Liver (tissue), 9 donors: ENCODE data around the gene NTN5. TPM values are rescaled to one million over a fixed set of nuclear protein-coding genes. Genes with fewer than 3 reads are reported as not detected.
A peak's percentile ranks its signal among the peaks of the same experiment; 100 is the strongest.

Experiments used
- DNase-seq: peaks from one replicate; pipeline ENCODE4 v3.0.0-alpha.2; 2017; ENCODE audit warnings: low spot score
- H3K27ac ChIP-seq, 2 donors: one replicate each; pipeline ENCODE4 v1.7.0; 2013; ENCODE audit warnings: inconsistent platforms in 2 of 2, low read length in 2 of 2, control low read depth in 1 of 2, low read depth in 1 of 2, mild to moderate bottlenecking in 1 of 2
- H3K27me3 ChIP-seq, 4 donors: one replicate each; pipeline versions ENCODE4 v1.6.1 to v1.7.0; 2013; ENCODE audit warnings: low read length in 3 of 4, inconsistent platforms in 1 of 4, mild to moderate bottlenecking in 1 of 4, moderate library complexity in 1 of 4; ENCODE audit not compliant: control insufficient read depth in 4 of 4, insufficient read depth in 4 of 4
- H3K36me3 ChIP-seq, 4 donors: one replicate each; pipeline versions ENCODE4 v1.6.1 to v1.7.0; 2013; ENCODE audit warnings: low read length in 3 of 4, mild to moderate bottlenecking in 3 of 4, low read depth in 1 of 4, moderate library complexity in 1 of 4; ENCODE audit not compliant: control insufficient read depth in 4 of 4, insufficient read depth in 3 of 4
- H3K4me1 ChIP-seq, 4 donors: one replicate each; pipeline versions ENCODE4 v1.6.1 to v1.7.0; 2013; ENCODE audit warnings: low read length in 3 of 4, mild to moderate bottlenecking in 3 of 4, moderate library complexity in 1 of 4; ENCODE audit not compliant: control insufficient read depth in 4 of 4, insufficient read depth in 4 of 4
- H3K4me3 ChIP-seq, 3 donors: one replicate each; pipeline versions ENCODE4 v1.6.1 to v1.7.0; 2013; ENCODE audit warnings: low read length in 3 of 3, control low read depth in 1 of 3, low read depth in 1 of 3, mild to moderate bottlenecking in 1 of 3
- H3K9ac ChIP-seq, 2 donors: one replicate each; pipeline ENCODE4 v1.7.0; 2013; ENCODE audit warnings: low read length in 2 of 2, mild to moderate bottlenecking in 2 of 2, moderate library complexity in 2 of 2, control low read depth in 1 of 2, low read depth in 1 of 2
- H3K9me3 ChIP-seq, 4 donors: one replicate each; pipeline versions ENCODE4 v1.6.1 to v1.7.0; 2013; ENCODE audit warnings: low read length in 3 of 4; ENCODE audit not compliant: control insufficient read depth in 4 of 4
- EGR1 ChIP-seq, 2 donors: IDR thresholded peaks; 2 replicates each; pipeline ENCODE4 v1.6.1; 2016 to 2018; ENCODE audit warnings: antibody characterized with exemption in 2 of 2, low read depth in 2 of 2
- FOXA1 ChIP-seq: IDR thresholded peaks from 2 replicates; pipeline ENCODE4 v1.6.1; 2016; ENCODE audit warnings: antibody characterized with exemption
- FOXA2 ChIP-seq: IDR thresholded peaks from 2 replicates; pipeline ENCODE4 v1.6.1; 2016; ENCODE audit warnings: antibody characterized with exemption
- GABPA ChIP-seq, 2 donors: IDR thresholded peaks in 1 of 2; conservative IDR thresholded peaks in 1 of 2; 2 replicates each; pipeline ENCODE4 v1.6.1; 2016; ENCODE audit warnings: antibody characterized with exemption in 2 of 2, mild to moderate bottlenecking in 1 of 2, moderate library complexity in 1 of 2
- HNF4A ChIP-seq, 2 donors: conservative IDR thresholded peaks; 2 replicates each; pipeline ENCODE4 v1.6.1; 2016; ENCODE audit warnings: antibody characterized with exemption in 2 of 2, mild to moderate bottlenecking in 2 of 2
- JUND ChIP-seq, 2 donors: IDR thresholded peaks; 2 replicates each; pipeline ENCODE4 v1.6.1; 2016; ENCODE audit warnings: antibody characterized with exemption in 2 of 2
- NR2F2 ChIP-seq: IDR thresholded peaks from 2 replicates; pipeline ENCODE4 v1.6.1; 2016; ENCODE audit warnings: antibody characterized with exemption
- RXRA ChIP-seq, 2 donors: IDR thresholded peaks; 2 replicates each; pipeline ENCODE4 v1.6.1; 2017 to 2018; ENCODE audit warnings: antibody characterized with exemption in 2 of 2, mild to moderate bottlenecking in 1 of 2
- SP1 ChIP-seq: IDR thresholded peaks from 2 replicates; pipeline ENCODE4 v1.6.1; 2018; ENCODE audit warnings: antibody characterized with exemption, mild to moderate bottlenecking
- TAF1 ChIP-seq: conservative IDR thresholded peaks from 2 replicates; pipeline ENCODE4 v1.6.1; 2016; ENCODE audit warnings: antibody characterized with exemption, mild to moderate bottlenecking
- YY1 ChIP-seq: IDR thresholded peaks from 2 replicates; pipeline ENCODE4 v1.6.1; 2016; ENCODE audit warnings: antibody characterized with exemption, mild to moderate bottlenecking
- WGBS: extraction: QIAGEN DNeasy Blood & Tissue Kit; methylation state at CpG from one replicate; pipeline ENCODE4 v1.1.7; 2013; 5-methylcytosine and 5-hydroxymethylcytosine counted together
- polyA plus RNA-seq, 2 donors: library from polyadenylated mRNA; stranded (reverse) in 1 of 2; unstranded in 1 of 2; fragments of 200-250 nt in 1 of 2; fragments of >200 nt in 1 of 2; fragmentation: Nextera tagmentation in 1 of 2; extraction: Ambion mirVana in 1 of 2; gene quantifications; one replicate each; pipeline versions ENCODE4 v1.2.1 to v1.2.3, GENCODE V29; 2013 to 2015
- total RNA-seq, 2 donors: library from RNA; depleted of rRNA; stranded (reverse); fragments of >200 nt; gene quantifications; one replicate each; pipeline ENCODE4 v1.2.3, GENCODE V29; 2014
- TF ChIP-seq, protein P1 (sequence below): IDR thresholded peaks from 2 replicates; pipeline ENCODE4 v1.6.1; 2016; ENCODE audit warnings: antibody characterized with exemption
- TF ChIP-seq, protein P2 (sequence below): IDR thresholded peaks from 2 replicates; pipeline ENCODE4 v1.6.1; 2016; ENCODE audit warnings: antibody characterized with exemption
- TF ChIP-seq, protein P3 (sequence below): IDR thresholded peaks from 2 replicates; pipeline ENCODE4 v1.6.1; 2016; ENCODE audit warnings: antibody characterized with exemption, mild to moderate bottlenecking
- donor health status: healthy.
- donor health status: healthy.
- donor health status: healthy.
- donor health status: healthy.
- donor health status: healthy.

Gene NTN5
- total and polyA plus RNA-seq, 4 donors = 0.08 to 0.09 TPM; not detected in 2

DNA sequence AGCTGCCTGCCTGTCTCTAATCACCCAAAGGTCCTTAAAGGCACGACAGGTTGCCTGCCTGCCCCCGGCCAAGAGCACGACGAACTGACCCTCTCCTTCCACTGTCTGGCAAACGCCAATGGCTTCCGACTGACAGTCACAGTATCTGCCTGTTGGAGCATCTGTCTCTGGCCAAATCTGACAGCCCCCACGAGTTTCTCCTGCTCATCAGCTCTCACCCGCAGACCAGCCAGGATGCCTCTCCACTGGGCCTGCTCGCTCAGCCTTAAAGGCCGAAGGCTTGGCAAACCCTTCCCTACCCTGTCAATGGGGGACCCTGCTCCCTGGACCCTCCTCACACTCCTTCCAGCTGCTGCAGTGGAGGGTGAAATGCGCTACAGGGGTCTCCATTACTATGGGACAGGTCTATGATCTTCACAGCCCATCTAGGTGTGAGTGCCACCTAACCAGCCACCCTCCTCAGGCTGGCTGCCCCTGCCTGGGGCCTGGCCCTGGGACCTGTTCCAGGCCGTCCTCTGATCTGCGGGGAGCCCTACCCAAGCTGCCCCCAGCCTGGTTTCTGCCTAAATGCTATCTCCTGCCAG, 58.9 kb downstream of the NTN5 start:
- WGBS = 74% methylated on average over 13 of the region's 13 CpGs
- no peaks in the 10 kb centered on the region for H3K27me3 ChIP-seq
- no peak overlapping the region for H3K4me3 ChIP-seq
- no peaks in the 10 kb centered on the region for H3K9me3 ChIP-seq
- H3K4me1 ChIP-seq = peaks cover 8 to 35% (median 23%) of the 10 kb centered on the region in 4 donors
- peak overlapping the region in 1 of 2 donors; percentile 53 for H3K27ac ChIP-seq
- no peak for DNase-seq
- H3K9ac ChIP-seq = no peak overlapping the region
- no peak for TF ChIP-seq NR2F2
- no peak for TF ChIP-seq YY1
- no peak for TF ChIP-seq TAF1
- no peak for TF ChIP-seq SP1
- TF ChIP-seq, protein P1, sequence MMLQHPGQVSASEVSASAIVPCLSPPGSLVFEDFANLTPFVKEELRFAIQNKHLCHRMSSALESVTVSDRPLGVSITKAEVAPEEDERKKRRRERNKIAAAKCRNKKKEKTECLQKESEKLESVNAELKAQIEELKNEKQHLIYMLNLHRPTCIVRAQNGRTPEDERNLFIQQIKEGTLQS = no peak
- TF ChIP-seq GABPA (IDR thresholded peaks at IDR 0.05 in 1 of 2, conservative IDR thresholded peaks at IDR 0.05 in 1 of 2) = no peak
- no peak for TF ChIP-seq JUND (IDR thresholded peaks at IDR 0.05)
- TF ChIP-seq HNF4A (conservative IDR thresholded peaks at IDR 0.05) = no peak
- no peak for TF ChIP-seq FOXA2
- TF ChIP-seq, protein P2, sequence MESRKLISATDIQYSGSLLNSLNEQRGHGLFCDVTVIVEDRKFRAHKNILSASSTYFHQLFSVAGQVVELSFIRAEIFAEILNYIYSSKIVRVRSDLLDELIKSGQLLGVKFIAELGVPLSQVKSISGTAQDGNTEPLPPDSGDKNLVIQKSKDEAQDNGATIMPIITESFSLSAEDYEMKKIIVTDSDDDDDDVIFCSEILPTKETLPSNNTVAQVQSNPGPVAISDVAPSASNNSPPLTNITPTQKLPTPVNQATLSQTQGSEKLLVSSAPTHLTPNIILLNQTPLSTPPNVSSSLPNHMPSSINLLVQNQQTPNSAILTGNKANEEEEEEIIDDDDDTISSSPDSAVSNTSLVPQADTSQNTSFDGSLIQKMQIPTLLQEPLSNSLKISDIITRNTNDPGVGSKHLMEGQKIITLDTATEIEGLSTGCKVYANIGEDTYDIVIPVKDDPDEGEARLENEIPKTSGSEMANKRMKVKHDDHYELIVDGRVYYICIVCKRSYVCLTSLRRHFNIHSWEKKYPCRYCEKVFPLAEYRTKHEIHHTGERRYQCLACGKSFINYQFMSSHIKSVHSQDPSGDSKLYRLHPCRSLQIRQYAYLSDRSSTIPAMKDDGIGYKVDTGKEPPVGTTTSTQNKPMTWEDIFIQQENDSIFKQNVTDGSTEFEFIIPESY = no peak
- TF ChIP-seq RXRA (IDR thresholded peaks at IDR 0.05) = no peak
- TF ChIP-seq, protein P3, sequence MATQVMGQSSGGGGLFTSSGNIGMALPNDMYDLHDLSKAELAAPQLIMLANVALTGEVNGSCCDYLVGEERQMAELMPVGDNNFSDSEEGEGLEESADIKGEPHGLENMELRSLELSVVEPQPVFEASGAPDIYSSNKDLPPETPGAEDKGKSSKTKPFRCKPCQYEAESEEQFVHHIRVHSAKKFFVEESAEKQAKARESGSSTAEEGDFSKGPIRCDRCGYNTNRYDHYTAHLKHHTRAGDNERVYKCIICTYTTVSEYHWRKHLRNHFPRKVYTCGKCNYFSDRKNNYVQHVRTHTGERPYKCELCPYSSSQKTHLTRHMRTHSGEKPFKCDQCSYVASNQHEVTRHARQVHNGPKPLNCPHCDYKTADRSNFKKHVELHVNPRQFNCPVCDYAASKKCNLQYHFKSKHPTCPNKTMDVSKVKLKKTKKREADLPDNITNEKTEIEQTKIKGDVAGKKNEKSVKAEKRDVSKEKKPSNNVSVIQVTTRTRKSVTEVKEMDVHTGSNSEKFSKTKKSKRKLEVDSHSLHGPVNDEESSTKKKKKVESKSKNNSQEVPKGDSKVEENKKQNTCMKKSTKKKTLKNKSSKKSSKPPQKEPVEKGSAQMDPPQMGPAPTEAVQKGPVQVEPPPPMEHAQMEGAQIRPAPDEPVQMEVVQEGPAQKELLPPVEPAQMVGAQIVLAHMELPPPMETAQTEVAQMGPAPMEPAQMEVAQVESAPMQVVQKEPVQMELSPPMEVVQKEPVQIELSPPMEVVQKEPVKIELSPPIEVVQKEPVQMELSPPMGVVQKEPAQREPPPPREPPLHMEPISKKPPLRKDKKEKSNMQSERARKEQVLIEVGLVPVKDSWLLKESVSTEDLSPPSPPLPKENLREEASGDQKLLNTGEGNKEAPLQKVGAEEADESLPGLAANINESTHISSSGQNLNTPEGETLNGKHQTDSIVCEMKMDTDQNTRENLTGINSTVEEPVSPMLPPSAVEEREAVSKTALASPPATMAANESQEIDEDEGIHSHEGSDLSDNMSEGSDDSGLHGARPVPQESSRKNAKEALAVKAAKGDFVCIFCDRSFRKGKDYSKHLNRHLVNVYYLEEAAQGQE = no peak
- no peak for TF ChIP-seq FOXA1
- TF ChIP-seq EGR1 (IDR thresholded peaks at IDR 0.05; ENCODE audit: low read depth in 2 of 2) = no peak
- peaks cover 15 to 27% (median 18%) of the 10 kb centered on the region in 4 donors for H3K36me3 ChIP-seq

DNA sequence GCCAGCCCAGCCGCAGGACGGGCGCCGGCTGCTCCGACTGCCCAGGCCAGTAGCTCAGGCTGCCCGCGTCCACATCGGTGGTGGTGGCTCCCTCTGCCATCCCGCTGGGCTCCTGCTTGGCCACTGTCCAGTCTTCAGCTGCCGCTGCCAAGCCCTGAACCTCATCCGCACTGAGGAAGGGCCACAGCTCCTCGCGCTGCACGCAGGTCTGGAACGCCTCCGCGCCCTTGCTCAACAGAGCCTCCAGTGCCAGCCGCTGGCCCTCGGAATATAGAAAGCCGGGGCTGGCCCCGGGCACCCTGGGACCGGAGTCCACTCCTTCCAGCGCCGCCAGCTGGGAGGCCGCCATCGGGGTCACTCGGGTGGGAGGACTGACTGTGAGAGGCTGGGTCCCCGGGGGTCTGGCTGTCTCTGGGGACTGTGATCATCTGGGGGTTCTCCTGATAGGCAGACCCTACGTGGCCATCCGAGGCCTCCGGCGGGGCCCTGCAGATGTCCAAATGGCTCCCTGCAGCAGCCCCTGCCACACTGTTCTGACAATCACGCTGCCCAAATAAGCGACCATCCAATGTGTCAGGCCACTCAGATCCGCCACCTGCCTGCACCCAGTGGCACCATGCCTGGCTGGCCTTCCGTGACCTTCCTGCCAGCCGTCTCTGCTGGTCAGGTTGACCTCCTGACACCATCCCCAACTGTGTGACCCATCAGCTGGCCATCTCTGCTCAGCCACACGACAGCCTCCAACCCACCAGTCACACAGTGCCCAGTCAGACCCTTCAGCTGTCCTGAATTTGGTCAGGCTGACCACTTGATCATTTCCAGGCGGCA, 59.6 kb downstream of the NTN5 start:
- Histone ChIP-seq H3K4me1 (peaks cover 8 to 33% (median 22%) of the 10 kb centered on the region in 4 donors), H3K9me3 (no peaks in the 10 kb centered on the region), H3K27me3 (no peaks in the 10 kb centered on the region), H3K27ac (peak overlapping the region in 1 of 2 donors; percentile 53), H3K9ac (no peak overlapping the region), H3K4me3 (no peak overlapping the region), H3K36me3 (peaks cover 15 to 27% (median 18%) of the 10 kb centered on the region in 4 donors)
- no peak for DNase-seq
- no peak for TF ChIP-seq YY1
- peak; percentile 73 to 81 for TF ChIP-seq RXRA (IDR thresholded peaks at IDR 0.05)
- whole genome bisulfite sequencing = 76% methylated on average over 39 of the region's 39 CpGs
